ENCODE measurements around the gene PET117.
A peak's percentile ranks its signal among the peaks of the same experiment; 100 is the strongest.

GRCh38 chr20:18190338-18191233 lies 52.9 kb downstream of the PET117 start:
- peak; percentile 26 for TF ChIP-seq CTCF (IDR thresholded peaks at IDR 0.05; ENCODE audit: borderline replicate concordance, extremely low read depth, low read length, poor library complexity, severe bottlenecking)
- TF ChIP-seq EZH2 (IDR thresholded peaks at IDR 0.05; ENCODE audit: borderline replicate concordance, low read depth, low read length, severe bottlenecking), result no peak
